SK-N-MC (cell line): ENCODE results near the gene COL9A1.

Experiments used
- EZH2 ChIP-seq: fragments of 200-600 bp; sonication (generic); IDR thresholded peaks from one replicate; pipeline ENCODE4 v1.6.1; 2017; ENCODE audit warnings: antibody characterized with exemption
- POLR2AphosphoS5 ChIP-seq: IDR thresholded peaks from 2 replicates; pipeline ENCODE4 v1.6.1; 2012; ENCODE audit warnings: mild to moderate bottlenecking, low read depth, low read length, borderline replicate concordance

DNA sequence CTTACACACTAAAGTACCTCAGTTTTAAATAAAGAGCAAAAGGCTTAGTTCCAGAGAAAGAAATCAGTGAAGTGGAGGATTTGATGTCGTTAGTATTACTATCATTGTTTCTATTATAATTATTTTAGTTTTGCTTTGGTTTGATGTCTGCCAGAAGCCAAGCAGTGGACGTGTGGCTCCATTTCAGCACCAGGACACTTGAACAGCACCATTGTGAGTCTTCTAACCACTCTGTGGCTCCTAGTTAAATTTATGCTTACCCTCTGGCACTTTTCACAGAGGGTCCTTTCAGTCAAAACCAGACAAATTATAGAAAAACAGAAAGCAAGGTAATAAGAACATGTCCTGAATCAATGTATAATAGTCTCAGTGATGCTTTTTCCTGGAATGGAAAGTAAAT, 3.4 kb downstream of the COL9A1 start:
- TF ChIP-seq EZH2 (no peak), POLR2AphosphoS5 (no peak)
